ENCODE data around the gene WLS. TPM values are rescaled to one million over a fixed set of nuclear protein-coding genes. Genes with fewer than 3 reads are reported as not detected.
"Not testable (repeated sequence)": the region's sequence is repeated elsewhere in the genome, so short reads cannot be mapped to it uniquely, and the experiment has no call there.

The WLS gene
- polyA plus RNA-seq, 1 donor from 2014 or later: 8.8 TPM

DNA sequence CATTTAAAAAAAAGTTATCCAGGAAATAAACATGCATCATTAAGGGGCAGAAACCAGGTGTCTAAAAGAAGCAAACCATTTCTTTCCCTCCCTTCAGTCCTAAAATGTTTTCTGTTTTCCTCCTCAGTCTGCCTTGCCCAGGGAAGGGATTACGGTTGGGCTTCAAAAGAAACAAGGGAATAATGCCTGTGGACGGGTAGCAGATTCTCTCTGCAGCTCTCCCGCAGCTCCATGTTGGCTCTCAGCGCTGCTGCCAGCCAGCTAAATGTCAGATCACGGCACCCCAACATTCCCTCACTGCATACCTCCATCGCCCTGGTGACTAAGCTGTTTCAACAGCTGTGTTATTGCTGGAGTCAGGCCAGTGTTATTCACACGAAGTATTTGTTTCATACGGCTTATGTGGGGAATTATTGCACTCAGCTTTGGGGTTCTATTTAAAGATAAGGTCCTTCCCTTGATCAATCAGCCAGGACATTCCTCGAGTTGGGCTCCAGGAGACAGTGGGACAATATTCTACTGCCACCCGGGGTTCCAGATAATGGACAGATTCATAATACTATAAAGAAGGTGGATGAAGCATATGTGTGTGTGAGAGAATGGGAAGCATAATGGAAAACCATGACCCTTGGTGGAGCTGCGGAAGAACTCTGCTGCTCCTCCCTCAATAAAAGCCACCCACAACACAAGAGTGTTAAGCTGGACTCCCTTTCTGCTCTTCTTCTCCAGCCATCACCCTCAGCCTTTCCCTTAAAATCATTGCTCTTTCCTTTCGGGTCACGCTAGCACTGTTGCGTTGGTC is 58.2 kb downstream of the WLS start:
- H2AFZ ChIP-seq (ENCODE audit: low read depth, low read length): no peak overlapping the region
- H3K27ac ChIP-seq (ENCODE audit: low read length): peak overlapping the region; percentile 90
- peak overlapping the region; percentile 52 for H3K4me3 ChIP-seq (ENCODE audit: low read length)

GRCh38 chr1:68173283-68173935 is 58.9 kb downstream of the WLS start:
- TF ChIP-seq POLR2AphosphoS5 (IDR thresholded peaks at IDR 0.05) (peak; percentile 83), EZH2 (IDR thresholded peaks at IDR 0.05; ENCODE audit: borderline replicate concordance, insufficient read depth, low read length, poor library complexity, severe bottlenecking) (no peak), EP300 (conservative IDR thresholded peaks at IDR 0.05; ENCODE audit: poor library complexity, severe bottlenecking) (peak; percentile 96)
- TF ChIP-seq, protein P1, sequence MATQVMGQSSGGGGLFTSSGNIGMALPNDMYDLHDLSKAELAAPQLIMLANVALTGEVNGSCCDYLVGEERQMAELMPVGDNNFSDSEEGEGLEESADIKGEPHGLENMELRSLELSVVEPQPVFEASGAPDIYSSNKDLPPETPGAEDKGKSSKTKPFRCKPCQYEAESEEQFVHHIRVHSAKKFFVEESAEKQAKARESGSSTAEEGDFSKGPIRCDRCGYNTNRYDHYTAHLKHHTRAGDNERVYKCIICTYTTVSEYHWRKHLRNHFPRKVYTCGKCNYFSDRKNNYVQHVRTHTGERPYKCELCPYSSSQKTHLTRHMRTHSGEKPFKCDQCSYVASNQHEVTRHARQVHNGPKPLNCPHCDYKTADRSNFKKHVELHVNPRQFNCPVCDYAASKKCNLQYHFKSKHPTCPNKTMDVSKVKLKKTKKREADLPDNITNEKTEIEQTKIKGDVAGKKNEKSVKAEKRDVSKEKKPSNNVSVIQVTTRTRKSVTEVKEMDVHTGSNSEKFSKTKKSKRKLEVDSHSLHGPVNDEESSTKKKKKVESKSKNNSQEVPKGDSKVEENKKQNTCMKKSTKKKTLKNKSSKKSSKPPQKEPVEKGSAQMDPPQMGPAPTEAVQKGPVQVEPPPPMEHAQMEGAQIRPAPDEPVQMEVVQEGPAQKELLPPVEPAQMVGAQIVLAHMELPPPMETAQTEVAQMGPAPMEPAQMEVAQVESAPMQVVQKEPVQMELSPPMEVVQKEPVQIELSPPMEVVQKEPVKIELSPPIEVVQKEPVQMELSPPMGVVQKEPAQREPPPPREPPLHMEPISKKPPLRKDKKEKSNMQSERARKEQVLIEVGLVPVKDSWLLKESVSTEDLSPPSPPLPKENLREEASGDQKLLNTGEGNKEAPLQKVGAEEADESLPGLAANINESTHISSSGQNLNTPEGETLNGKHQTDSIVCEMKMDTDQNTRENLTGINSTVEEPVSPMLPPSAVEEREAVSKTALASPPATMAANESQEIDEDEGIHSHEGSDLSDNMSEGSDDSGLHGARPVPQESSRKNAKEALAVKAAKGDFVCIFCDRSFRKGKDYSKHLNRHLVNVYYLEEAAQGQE (IDR thresholded peaks at IDR 0.05; ENCODE audit: borderline replicate concordance): peak; percentile 78
- Histone ChIP-seq H3K9ac (ENCODE audit: low read length) (peak overlapping the region; percentile 59), H3K27me3 (ENCODE audit: insufficient read depth, low read depth, low read length) (no peaks in the 10 kb centered on the region)

More for the DNA sequence above, 58.2 kb downstream of the WLS start:
- Histone ChIP-seq H3K4me2 (ENCODE audit: low read length) (peak overlapping the region; percentile 46), H3K9ac (ENCODE audit: low read length) (peak overlapping the region; percentile 59), H3K36me3 (ENCODE audit: insufficient read depth, low read length) (no peaks in the 10 kb centered on the region), H3F3A (ENCODE audit: insufficient read depth, low read length, poor library complexity, severe bottlenecking) (peaks cover 6% of the 10 kb centered on the region), H3K79me2 (replicated peaks; ENCODE audit: insufficient read depth, low read length) (no peaks in the 10 kb centered on the region), H3K9me2 (ENCODE audit: insufficient read depth, low read length) (no peaks in the 10 kb centered on the region), H3K9me3 (ENCODE audit: low read length) (no peaks in the 10 kb centered on the region), H3K27me3 (ENCODE audit: insufficient read depth, low read depth, low read length) (no peaks in the 10 kb centered on the region), H4K20me1 (ENCODE audit: insufficient read depth) (no peaks in the 10 kb centered on the region)
- TF ChIP-seq CTCF (IDR thresholded peaks at IDR 0.05; ENCODE audit: poor library complexity, severe bottlenecking) (no peak), POLR2AphosphoS5 (IDR thresholded peaks at IDR 0.05) (peak; percentile 43), SMC3 (conservative IDR thresholded peaks at IDR 0.05; ENCODE audit: poor library complexity) (no peak), MXI1 (conservative IDR thresholded peaks at IDR 0.05; ENCODE audit: poor library complexity, severe bottlenecking) (no peak), EP300 (conservative IDR thresholded peaks at IDR 0.05; ENCODE audit: poor library complexity, severe bottlenecking) (no peak)
- TF ChIP-seq, protein P1 (IDR thresholded peaks at IDR 0.05; ENCODE audit: borderline replicate concordance): no peak

DNA sequence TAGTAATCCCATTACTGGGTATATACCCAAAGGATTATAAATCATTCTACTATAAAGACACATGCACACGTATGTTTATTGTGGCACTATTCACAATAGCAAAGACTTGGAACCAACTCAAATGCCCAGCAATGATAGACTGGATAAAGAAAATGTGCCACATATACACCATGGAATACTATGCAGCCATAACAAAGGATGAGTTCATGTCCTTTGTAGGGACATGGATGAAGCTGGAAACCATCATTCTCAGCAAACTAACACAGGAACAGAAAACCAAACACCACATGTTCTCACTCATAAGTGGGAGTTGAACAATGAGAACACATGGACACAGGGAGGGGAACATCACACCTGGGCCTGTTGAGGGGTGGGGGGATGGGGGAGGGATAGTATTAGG is 60.5 kb downstream of the WLS start:
- H3K27ac ChIP-seq (ENCODE audit: low read length); H3F3A ChIP-seq (ENCODE audit: insufficient read depth, low read length, poor library complexity, severe bottlenecking); H3K9ac ChIP-seq (ENCODE audit: low read length); H3K4me3 ChIP-seq (ENCODE audit: low read length); H2AFZ ChIP-seq (ENCODE audit: low read depth, low read length); H3K9me3 ChIP-seq (ENCODE audit: low read length); H3K79me2 ChIP-seq (replicated peaks; ENCODE audit: insufficient read depth, low read length); H3K27me3 ChIP-seq (ENCODE audit: insufficient read depth, low read depth, low read length); H4K20me1 ChIP-seq (ENCODE audit: insufficient read depth); H3K9me2 ChIP-seq (ENCODE audit: insufficient read depth, low read length); H3K36me3 ChIP-seq (ENCODE audit: insufficient read depth, low read length); H3K4me2 ChIP-seq (ENCODE audit: low read length): not testable (repeated sequence)

More at GRCh38 chr1:68173283-68173935, 58.9 kb downstream of the WLS start:
- peak overlapping the region; percentile 90 for H3K27ac ChIP-seq (ENCODE audit: low read length)
- H3K79me2 ChIP-seq (replicated peaks; ENCODE audit: insufficient read depth, low read length): no peaks in the 10 kb centered on the region
- H2AFZ ChIP-seq (ENCODE audit: low read depth, low read length): no peak overlapping the region
- H4K20me1 ChIP-seq (ENCODE audit: insufficient read depth): no peaks in the 10 kb centered on the region
- peaks cover 6% of the 10 kb centered on the region for H3F3A ChIP-seq (ENCODE audit: insufficient read depth, low read length, poor library complexity, severe bottlenecking)
- no peaks in the 10 kb centered on the region for H3K9me2 ChIP-seq (ENCODE audit: insufficient read depth, low read length)
- no peaks in the 10 kb centered on the region for H3K36me3 ChIP-seq (ENCODE audit: insufficient read depth, low read length)
- peak overlapping the region; percentile 52 for H3K4me3 ChIP-seq (ENCODE audit: low read length)
- no peaks in the 10 kb centered on the region for H3K9me3 ChIP-seq (ENCODE audit: low read length)
- H3K4me2 ChIP-seq (ENCODE audit: low read length): peak overlapping the region; percentile 46

Measured in neural cell (in vitro differentiated cells).